A673 (cell line): ENCODE results near the gene GAS7.

Experiments used
- EZH2 ChIP-seq: fragments of 200-600 bp; sonication (generic); IDR thresholded peaks from 2 replicates; pipeline ENCODE4 v1.6.1; 2017; ENCODE audit warnings: borderline replicate concordance, low read depth, mild to moderate bottlenecking, mixed read lengths, antibody characterized with exemption, low read length; ENCODE audit not compliant: poor library complexity, severe bottlenecking
- TF ChIP-seq, protein P1 (sequence below): fragments of 300-800, 200-600 bp; sonication (generic); conservative IDR thresholded peaks from 2 replicates; pipeline ENCODE4 v1.5.1; 2017; ENCODE audit warnings: low read depth, mild to moderate bottlenecking, antibody characterized with exemption, low read length, moderate library complexity, mixed read lengths

DNA sequence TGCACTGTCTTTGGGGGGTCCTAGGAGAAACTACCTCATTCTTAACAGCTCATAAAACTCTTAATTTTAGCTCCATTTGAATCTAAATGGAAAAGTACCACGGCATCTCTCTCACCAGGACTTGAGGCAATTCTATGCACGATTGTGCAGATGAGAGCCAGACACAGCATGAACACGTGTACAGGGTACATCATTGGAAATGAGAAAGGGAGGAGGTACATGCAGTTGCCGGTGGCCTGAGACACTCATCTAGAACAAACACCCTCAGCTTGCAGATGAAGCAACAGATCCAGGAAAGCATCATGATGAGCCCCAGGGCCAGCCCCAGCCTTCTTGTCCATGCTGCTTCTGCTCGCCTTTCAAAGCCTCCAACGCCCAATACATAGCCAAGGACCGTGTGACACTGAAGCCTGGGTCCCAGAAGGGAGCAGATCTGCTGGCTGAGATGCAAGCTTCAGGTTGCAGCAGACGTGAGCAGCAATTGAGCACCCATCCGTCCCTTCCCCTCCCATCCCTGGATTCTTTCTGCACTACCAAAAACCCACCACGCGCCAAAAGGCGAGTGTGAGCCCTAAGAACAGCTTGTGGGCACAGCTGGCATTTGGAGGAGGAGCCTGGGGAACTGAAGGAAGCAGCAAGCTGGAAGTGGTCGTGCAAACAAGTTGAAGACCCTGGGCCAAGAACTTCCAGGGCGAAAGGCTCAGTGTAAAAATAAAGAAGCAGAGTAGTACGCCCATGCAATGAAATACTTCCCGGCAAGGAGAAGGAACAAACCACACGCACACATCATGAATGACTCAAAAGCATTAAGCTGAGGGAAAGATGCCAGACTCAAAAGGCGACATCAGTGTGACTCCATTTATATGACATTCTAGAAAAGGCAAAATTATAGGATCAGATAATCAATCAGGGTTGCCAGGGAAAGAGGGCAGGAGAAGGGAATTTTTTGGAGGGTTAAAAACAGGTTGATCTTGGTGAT, 286.0 kb downstream of the GAS7 start:
- TF ChIP-seq EZH2, result no peak
- TF ChIP-seq, protein P1, sequence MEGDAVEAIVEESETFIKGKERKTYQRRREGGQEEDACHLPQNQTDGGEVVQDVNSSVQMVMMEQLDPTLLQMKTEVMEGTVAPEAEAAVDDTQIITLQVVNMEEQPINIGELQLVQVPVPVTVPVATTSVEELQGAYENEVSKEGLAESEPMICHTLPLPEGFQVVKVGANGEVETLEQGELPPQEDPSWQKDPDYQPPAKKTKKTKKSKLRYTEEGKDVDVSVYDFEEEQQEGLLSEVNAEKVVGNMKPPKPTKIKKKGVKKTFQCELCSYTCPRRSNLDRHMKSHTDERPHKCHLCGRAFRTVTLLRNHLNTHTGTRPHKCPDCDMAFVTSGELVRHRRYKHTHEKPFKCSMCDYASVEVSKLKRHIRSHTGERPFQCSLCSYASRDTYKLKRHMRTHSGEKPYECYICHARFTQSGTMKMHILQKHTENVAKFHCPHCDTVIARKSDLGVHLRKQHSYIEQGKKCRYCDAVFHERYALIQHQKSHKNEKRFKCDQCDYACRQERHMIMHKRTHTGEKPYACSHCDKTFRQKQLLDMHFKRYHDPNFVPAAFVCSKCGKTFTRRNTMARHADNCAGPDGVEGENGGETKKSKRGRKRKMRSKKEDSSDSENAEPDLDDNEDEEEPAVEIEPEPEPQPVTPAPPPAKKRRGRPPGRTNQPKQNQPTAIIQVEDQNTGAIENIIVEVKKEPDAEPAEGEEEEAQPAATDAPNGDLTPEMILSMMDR, result no peak
